Astrocyte (in vitro differentiated cells and primary cell): ENCODE results near the gene NTN4. TPM values are rescaled to one million over a fixed set of nuclear protein-coding genes. Genes with fewer than 3 reads are reported as not detected.

Experiments used
- DNase-seq: peaks from one replicate; pipeline ENCODE4 v3.0.0-alpha.2; 2010; ENCODE audit warnings: low read depth
- FAIRE-seq: peaks from 2 replicates; lab custom pipeline; 2011; peaks lifted over from hg19 to GRCh38; lab: Jason Lieb, UNC
- H2AFZ ChIP-seq: 2 replicates; pipeline ENCODE4 v1.6.0; 2012; ENCODE audit warnings: low read depth, low read length, inconsistent platforms
- H3K27ac ChIP-seq: 2 replicates; pipeline ENCODE4 v1.5.1; 2011; ENCODE audit warnings: low read depth, low read length, inconsistent platforms
- H3K27me3 ChIP-seq: 2 replicates; pipeline ENCODE4 v1.6.0; 2011; ENCODE audit warnings: low read length, inconsistent platforms; ENCODE audit not compliant: insufficient read depth
- H3K36me3 ChIP-seq: 2 replicates; pipeline ENCODE4 v1.5.1; 2011; ENCODE audit warnings: low read length, inconsistent platforms; ENCODE audit not compliant: insufficient read depth
- H3K4me1 ChIP-seq: 2 replicates; pipeline ENCODE4 v1.5.1; 2011; ENCODE audit warnings: low read length, inconsistent platforms; ENCODE audit not compliant: insufficient read depth
- H3K4me2 ChIP-seq: 2 replicates; pipeline ENCODE4 v1.6.0; 2012; ENCODE audit warnings: low read length, inconsistent platforms
- H3K4me3 ChIP-seq: 2 replicates; pipeline ENCODE4 v1.5.1; 2011; ENCODE audit warnings: low read depth, mild to moderate bottlenecking, low read length, inconsistent platforms; ENCODE audit not compliant: insufficient read depth
- H3K79me2 ChIP-seq: 2 replicates; pipeline ENCODE4 v1.6.0; 2012; ENCODE audit warnings: mild to moderate bottlenecking, low read length, inconsistent platforms; ENCODE audit not compliant: insufficient read depth
- H3K9ac ChIP-seq: 2 replicates; pipeline ENCODE4 v1.6.0; 2012; ENCODE audit warnings: mild to moderate bottlenecking, low read length, inconsistent platforms
- H3K9me3 ChIP-seq: 2 replicates; pipeline ENCODE4 v1.5.1; 2012; ENCODE audit warnings: low read depth, mild to moderate bottlenecking, low read length, inconsistent platforms; ENCODE audit not compliant: insufficient read depth
- H4K20me1 ChIP-seq: 2 replicates; pipeline ENCODE4 v1.6.0; 2012; ENCODE audit warnings: low read length, inconsistent platforms; ENCODE audit not compliant: insufficient read depth
- H3K27ac Mint-ChIP-seq: one replicate; pipeline ENCODE4 v1.8.0; 2021; ENCODE audit warnings: mild to moderate bottlenecking, mixed read lengths; ENCODE audit not compliant: unreplicated experiment
- H3K27me3 Mint-ChIP-seq: one replicate; pipeline ENCODE4 v1.8.0; 2021; ENCODE audit warnings: low read depth, mixed read lengths; ENCODE audit not compliant: unreplicated experiment
- H3K36me3 Mint-ChIP-seq: one replicate; pipeline ENCODE4 v1.8.0; 2021; ENCODE audit warnings: low read depth, mixed read lengths; ENCODE audit not compliant: unreplicated experiment
- H3K4me1 Mint-ChIP-seq: one replicate; pipeline ENCODE4 v1.8.0; 2021; ENCODE audit warnings: low read depth, mixed read lengths; ENCODE audit not compliant: unreplicated experiment
- H3K4me3 Mint-ChIP-seq: one replicate; pipeline ENCODE4 v1.8.0; 2021; ENCODE audit warnings: mild to moderate bottlenecking, moderate library complexity, mixed read lengths; ENCODE audit not compliant: unreplicated experiment
- H3K9me3 Mint-ChIP-seq: one replicate; pipeline ENCODE4 v1.8.0; 2021; ENCODE audit warnings: mild to moderate bottlenecking, mixed read lengths; ENCODE audit not compliant: unreplicated experiment
- EZH2 ChIP-seq: IDR thresholded peaks from 2 replicates; pipeline ENCODE4 v1.6.1; 2012; ENCODE audit warnings: mild to moderate bottlenecking, low read length, inconsistent platforms; ENCODE audit not compliant: insufficient read depth
- total RNA-seq: library from RNA; stranded (reverse); gene quantifications from 2 replicates; pipeline ENCODE4 v1.2.1, GENCODE V29; 2021
- TF ChIP-seq, protein P1 (sequence below): IDR thresholded peaks from 2 replicates; pipeline ENCODE4 v1.5.1; 2011; ENCODE audit warnings: low read depth, mild to moderate bottlenecking, inconsistent platforms, low read length, moderate library complexity; ENCODE audit not compliant: insufficient read depth

Gene NTN4
- total RNA-seq, 1 donor from 2014 or later = 28.9 TPM

DNA sequence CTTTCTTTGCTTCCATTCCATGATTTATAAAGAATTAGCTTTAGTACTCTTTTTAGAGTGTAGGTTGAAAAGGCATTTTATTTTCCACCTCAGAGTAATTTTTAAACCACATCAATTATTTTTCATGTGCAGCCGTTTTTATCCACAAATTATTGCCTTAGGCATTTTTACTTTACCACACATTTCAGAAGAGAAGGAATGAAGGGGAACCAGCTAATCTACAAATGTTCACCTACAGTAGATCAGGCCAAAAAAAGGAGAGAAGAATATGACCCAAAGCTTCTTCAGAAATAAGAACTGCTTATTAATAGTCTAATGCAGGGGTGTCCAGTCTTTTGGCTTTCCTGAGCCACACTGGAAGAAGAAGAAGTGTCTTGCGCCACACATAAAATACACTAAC, 19.8 kb upstream of the NTN4 start:
- peaks cover 10% of the 10 kb centered on the region for H3K4me1 ChIP-seq
- no peak overlapping the region for H3K4me3 ChIP-seq
- no peaks in the 10 kb centered on the region for H3K36me3 ChIP-seq
- H2AFZ ChIP-seq = no peak overlapping the region
- H4K20me1 ChIP-seq = no peaks in the 10 kb centered on the region
- DNase-seq (no peak), FAIRE-seq (no peak)
- H3K9me3 ChIP-seq = no peaks in the 10 kb centered on the region
- no peaks in the 10 kb centered on the region for H3K27me3 Mint-ChIP-seq
- H3K79me2 ChIP-seq = no peaks in the 10 kb centered on the region
- H3K27me3 ChIP-seq = no peaks in the 10 kb centered on the region
- no peaks in the 10 kb centered on the region for H3K36me3 Mint-ChIP-seq
- H3K9ac ChIP-seq = no peak overlapping the region
- no peak overlapping the region for H3K4me3 Mint-ChIP-seq
- H3K27ac ChIP-seq = no peak overlapping the region
- H3K27ac Mint-ChIP-seq = no peak overlapping the region
- no peaks in the 10 kb centered on the region for H3K9me3 Mint-ChIP-seq
- H3K4me1 Mint-ChIP-seq = peaks cover 11% of the 10 kb centered on the region
- TF ChIP-seq, protein P1, sequence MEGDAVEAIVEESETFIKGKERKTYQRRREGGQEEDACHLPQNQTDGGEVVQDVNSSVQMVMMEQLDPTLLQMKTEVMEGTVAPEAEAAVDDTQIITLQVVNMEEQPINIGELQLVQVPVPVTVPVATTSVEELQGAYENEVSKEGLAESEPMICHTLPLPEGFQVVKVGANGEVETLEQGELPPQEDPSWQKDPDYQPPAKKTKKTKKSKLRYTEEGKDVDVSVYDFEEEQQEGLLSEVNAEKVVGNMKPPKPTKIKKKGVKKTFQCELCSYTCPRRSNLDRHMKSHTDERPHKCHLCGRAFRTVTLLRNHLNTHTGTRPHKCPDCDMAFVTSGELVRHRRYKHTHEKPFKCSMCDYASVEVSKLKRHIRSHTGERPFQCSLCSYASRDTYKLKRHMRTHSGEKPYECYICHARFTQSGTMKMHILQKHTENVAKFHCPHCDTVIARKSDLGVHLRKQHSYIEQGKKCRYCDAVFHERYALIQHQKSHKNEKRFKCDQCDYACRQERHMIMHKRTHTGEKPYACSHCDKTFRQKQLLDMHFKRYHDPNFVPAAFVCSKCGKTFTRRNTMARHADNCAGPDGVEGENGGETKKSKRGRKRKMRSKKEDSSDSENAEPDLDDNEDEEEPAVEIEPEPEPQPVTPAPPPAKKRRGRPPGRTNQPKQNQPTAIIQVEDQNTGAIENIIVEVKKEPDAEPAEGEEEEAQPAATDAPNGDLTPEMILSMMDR = no peak
- TF ChIP-seq EZH2 = no peak
- no peak overlapping the region for H3K4me2 ChIP-seq

DNA sequence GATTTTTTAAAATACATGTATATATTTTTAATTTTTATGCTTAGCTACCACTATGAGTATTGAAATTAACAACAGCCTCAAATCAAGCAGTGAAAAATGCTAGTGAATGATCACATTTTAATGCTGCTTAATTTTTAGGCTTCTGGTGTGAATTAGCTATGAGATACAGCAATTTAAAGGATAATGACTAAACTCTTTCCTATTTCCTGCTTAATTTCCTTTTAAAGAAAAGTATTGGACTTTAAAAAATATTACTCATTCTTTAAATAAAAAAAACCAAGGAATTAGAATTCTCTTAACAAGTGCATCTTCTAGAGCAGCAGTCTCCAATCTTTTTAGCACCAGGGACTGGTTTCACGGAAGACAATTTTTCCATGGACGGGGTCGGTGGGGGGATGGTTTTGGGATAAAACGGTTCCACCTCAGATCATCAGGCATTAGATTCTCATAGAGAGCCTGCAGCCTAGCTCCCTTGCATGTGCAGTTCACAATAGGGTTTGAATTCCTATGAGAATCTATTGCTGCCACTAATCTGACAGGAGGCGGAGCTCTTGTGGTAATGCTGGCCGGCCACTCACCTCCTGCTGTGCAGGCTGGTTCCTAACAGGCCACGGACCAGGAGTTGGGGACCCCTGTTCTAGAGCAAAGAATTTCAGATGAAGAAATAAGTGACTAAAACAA, 18.6 kb upstream of the NTN4 start:
- Histone ChIP-seq H3K4me3 (no peak overlapping the region), H3K4me2 (no peak overlapping the region), H3K9ac (no peak overlapping the region), H3K27ac (no peak overlapping the region), H2AFZ (no peak overlapping the region), H3K9me3 (no peaks in the 10 kb centered on the region), H3K36me3 (no peaks in the 10 kb centered on the region), H4K20me1 (no peaks in the 10 kb centered on the region), H3K79me2 (no peaks in the 10 kb centered on the region), H3K27me3 (no peaks in the 10 kb centered on the region), H3K4me1 (peaks cover 17% of the 10 kb centered on the region)
- H3K36me3 Mint-ChIP-seq = no peaks in the 10 kb centered on the region
- H3K4me3 Mint-ChIP-seq = no peak overlapping the region
- H3K27ac Mint-ChIP-seq = no peak overlapping the region
- no peaks in the 10 kb centered on the region for H3K9me3 Mint-ChIP-seq
- FAIRE-seq (no peak), DNase-seq (no peak)
- no peaks in the 10 kb centered on the region for H3K27me3 Mint-ChIP-seq
- TF ChIP-seq EZH2 = no peak
- TF ChIP-seq, protein P1 = no peak
- peaks cover 21% of the 10 kb centered on the region for H3K4me1 Mint-ChIP-seq

DNA sequence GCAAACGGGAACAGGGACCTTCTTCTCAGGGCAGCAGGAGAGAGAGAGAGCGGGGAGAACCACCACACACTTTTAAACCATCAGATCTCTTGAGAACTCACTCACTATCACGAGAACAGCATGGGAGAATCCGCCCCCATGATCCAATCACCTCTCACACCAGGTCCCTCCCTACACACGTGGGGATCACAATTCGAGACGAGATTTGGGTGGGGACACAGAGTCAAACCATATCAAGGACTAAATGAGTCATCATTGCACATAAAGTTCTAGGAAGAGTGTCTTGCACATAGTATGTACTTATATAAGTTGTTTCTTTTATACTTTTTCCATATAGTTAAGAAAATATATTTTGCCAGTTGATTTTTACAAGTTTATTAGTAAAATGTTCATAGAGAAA, 17.6 kb upstream of the NTN4 start:
- Histone ChIP-seq H3K4me3 (no peak overlapping the region), H2AFZ (no peak overlapping the region), H3K4me1 (peaks cover 20% of the 10 kb centered on the region), H3K36me3 (no peaks in the 10 kb centered on the region), H3K9ac (no peak overlapping the region), H3K4me2 (no peak overlapping the region), H3K27me3 (no peaks in the 10 kb centered on the region), H3K79me2 (no peaks in the 10 kb centered on the region), H3K9me3 (no peaks in the 10 kb centered on the region), H4K20me1 (no peaks in the 10 kb centered on the region), H3K27ac (no peak overlapping the region)
- Mint-ChIP-seq H3K27ac (no peak overlapping the region), H3K4me1 (peaks cover 26% of the 10 kb centered on the region), H3K9me3 (no peaks in the 10 kb centered on the region), H3K36me3 (no peaks in the 10 kb centered on the region), H3K27me3 (no peaks in the 10 kb centered on the region), H3K4me3 (peak overlapping the region; percentile 63)
- DNase-seq (no peak), FAIRE-seq (no peak)
- TF ChIP-seq, protein P1 = no peak
- TF ChIP-seq EZH2 = no peak
